ENCODE measurements around the gene ZCRB1.

ZCRB1 gene

DNA sequence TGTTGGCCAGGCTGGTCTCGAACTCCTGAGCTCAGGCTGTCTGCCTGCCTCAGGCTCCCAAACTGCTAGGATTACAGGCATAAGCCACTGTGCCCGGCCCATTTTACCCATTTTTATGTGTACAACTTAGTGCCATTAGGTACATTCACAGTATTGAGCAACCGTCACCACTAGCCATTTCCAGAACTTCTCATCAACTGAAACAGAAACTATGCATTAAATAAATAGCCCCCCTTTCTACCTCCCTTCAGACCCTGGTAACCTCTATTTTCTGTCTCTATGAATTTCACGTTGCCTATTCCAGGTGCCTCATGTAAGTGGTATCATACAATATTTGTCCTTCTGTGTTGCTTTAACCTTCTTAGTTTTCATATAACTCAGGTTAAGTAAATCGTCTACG, 15.9 kb downstream of the ZCRB1 start:
- Mint-ChIP-seq H3K27me3 (ENCODE audit: low read depth) (no peaks in the 10 kb centered on the region), H3K4me3 (no peak overlapping the region), H3K9me3 (no peaks in the 10 kb centered on the region), H3K36me3 (ENCODE audit: low read depth) (peaks cover 12% of the 10 kb centered on the region), H3K27ac (no peak overlapping the region), H3K4me1 (ENCODE audit: low read depth) (no peaks in the 10 kb centered on the region)
- no peak for DNase-seq (ENCODE audit: low spot score)

DNA sequence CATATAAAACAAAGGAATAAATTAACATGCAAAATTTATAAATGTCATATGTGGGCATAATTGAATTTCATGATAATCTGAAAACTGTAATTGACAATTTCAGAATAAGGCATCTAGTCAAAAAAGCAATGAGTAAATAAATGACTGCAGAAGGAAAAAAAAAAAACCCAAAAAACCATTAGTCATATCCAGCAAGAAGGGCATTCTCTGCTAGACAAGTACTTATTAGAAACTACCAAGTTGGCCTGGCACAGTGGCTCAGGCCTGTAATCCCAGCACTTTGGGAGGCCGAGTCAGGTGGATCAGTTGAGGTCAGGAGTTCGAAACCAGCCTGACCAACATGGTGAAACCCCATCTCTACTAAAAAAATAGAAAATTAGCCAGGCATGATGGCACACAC, 17.5 kb downstream of the ZCRB1 start:
- no peak overlapping the region for H3K27ac Mint-ChIP-seq
- H3K27me3 Mint-ChIP-seq (ENCODE audit: low read depth) = no peaks in the 10 kb centered on the region
- H3K4me1 Mint-ChIP-seq (ENCODE audit: low read depth) = no peaks in the 10 kb centered on the region
- H3K36me3 Mint-ChIP-seq (ENCODE audit: low read depth) = peaks cover 8% of the 10 kb centered on the region
- H3K9me3 Mint-ChIP-seq = no peaks in the 10 kb centered on the region
- DNase-seq (ENCODE audit: low spot score) = no peak
- H3K4me3 Mint-ChIP-seq = no peak overlapping the region

DNA sequence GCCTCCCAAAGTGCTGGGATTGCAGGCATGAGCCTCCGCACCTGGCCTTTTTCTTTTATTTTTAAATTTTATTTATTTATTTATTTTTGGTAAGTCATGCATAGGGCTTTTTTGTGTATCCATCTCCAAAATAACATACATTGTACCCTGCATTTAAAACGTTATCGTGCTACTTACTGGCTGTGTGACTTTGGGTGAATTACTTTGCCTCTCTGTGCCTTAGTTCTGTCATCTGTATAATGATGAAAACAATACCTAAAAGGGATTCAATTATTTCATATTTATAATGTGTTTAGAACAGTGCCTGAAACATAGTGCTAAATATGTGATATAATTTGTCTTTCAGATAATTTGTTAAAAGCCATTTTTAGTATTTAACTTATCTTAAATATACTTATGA, 19.6 kb downstream of the ZCRB1 start:
- Mint-ChIP-seq H3K4me1 (ENCODE audit: low read depth) (no peaks in the 10 kb centered on the region), H3K9me3 (no peaks in the 10 kb centered on the region), H3K4me3 (no peak overlapping the region), H3K36me3 (ENCODE audit: low read depth) (peaks cover 2% of the 10 kb centered on the region), H3K27me3 (ENCODE audit: low read depth) (no peaks in the 10 kb centered on the region), H3K27ac (no peak overlapping the region)
- DNase-seq (ENCODE audit: low spot score) = no peak

DNA sequence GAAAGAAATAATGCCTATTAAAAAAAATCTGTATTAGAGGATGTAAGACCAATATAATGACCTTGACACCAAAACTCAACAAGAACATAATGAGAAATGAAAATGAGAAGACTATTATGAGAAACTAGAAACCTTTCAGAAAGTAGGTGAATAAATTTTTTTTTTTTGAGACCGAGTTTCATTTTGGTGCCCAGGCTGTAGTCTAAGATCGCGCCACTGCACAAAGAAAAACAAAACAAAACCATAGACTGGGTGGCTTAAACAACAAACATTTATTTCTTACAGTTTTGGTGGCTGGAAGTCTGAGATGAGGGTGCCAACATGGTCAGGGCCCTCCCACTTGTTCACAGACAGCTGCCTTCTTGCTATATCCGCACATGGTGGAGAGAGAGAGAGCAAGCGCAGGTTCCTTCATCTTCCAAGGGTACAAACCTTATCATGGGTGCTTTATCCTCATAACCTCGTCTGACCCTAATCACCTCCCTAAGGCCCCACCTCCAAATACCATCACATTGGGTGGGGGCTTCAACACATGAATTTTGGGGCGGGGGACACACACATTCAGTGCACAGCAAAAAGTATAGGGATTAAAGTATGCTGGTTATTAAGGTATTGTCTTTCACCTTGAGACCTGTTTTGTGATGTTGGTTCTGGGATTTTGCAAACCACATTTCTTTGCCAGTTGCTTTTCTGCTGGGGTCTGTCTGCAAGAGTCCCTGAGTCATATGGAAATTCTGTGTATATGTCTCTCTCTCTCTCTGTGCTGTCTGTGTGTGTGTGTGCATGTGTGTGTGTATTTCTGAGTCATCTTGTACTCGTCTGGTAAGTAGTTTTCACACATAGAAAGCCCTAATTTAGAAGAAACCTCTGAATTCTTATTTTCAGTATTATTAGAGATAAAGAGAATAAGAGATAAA, 26.2 kb downstream of the ZCRB1 start:
- peak overlapping the region; percentile 19 for H3K4me3 Mint-ChIP-seq
- no peaks in the 10 kb centered on the region for H3K36me3 Mint-ChIP-seq (ENCODE audit: low read depth)
- peaks cover 8% of the 10 kb centered on the region for H3K4me1 Mint-ChIP-seq (ENCODE audit: low read depth)
- H3K27ac Mint-ChIP-seq = peak overlapping the region; percentile 15
- DNase-seq (ENCODE audit: low spot score) = peak; percentile 77
- no peaks in the 10 kb centered on the region for H3K9me3 Mint-ChIP-seq
- no peaks in the 10 kb centered on the region for H3K27me3 Mint-ChIP-seq (ENCODE audit: low read depth)

DNA sequence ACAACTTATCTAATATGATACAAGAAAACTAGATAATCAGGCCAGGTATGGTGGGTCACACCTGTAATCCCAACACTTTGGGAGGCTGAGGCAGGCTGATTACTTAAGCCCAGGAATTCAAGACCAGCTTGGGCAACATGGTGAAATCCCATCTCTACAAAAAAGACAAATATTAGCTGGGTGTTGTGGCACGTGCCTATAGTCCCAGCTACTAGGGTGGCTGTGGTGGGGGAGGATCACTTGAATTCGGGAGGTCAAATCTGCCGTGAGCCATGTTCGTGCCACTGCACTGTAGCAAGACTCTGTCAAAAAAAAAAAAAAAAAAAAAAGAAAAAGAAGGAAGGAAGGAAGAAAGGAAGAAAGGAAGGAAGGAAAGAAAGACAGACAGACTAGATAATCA, 27.0 kb downstream of the ZCRB1 start:
- H3K4me1 Mint-ChIP-seq (ENCODE audit: low read depth) = peaks cover 8% of the 10 kb centered on the region
- H3K36me3 Mint-ChIP-seq (ENCODE audit: low read depth) = no peaks in the 10 kb centered on the region
- no peaks in the 10 kb centered on the region for H3K9me3 Mint-ChIP-seq
- H3K4me3 Mint-ChIP-seq = no peak overlapping the region
- H3K27ac Mint-ChIP-seq = no peak overlapping the region
- no peak for DNase-seq (ENCODE audit: low spot score)
- no peaks in the 10 kb centered on the region for H3K27me3 Mint-ChIP-seq (ENCODE audit: low read depth)

DNA sequence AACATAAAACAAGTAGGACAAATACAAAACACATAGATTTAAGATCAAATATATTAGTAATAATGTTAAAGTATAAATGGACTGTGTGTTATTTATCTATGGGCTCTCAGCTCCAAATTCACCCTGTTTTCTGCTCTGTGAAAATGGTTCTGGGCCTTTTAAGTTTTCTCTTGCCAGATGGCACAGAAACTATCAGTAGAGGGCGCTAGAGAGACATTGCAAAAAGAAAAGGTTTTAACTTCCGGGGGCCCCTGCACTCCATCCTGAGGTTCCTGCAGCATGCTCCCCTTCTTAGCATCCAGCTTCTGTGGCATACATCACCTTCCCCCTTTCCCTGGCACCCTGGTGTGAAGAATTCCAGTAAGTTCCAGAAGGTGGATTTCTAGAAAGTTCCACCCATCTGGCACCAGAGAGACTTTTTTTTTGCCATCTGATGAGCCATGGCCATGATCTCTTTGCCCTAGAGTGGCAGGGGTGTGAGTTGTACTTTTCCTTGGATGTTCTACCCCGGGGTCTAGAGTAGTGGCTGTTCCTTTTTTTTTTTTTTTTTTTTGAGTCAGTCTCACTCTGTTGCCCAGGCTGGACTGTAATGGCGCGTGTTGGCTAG, 29.3 kb downstream of the ZCRB1 start:
- Mint-ChIP-seq H3K27ac (no peak overlapping the region), H3K9me3 (no peaks in the 10 kb centered on the region), H3K4me1 (ENCODE audit: low read depth) (peaks cover 8% of the 10 kb centered on the region), H3K27me3 (ENCODE audit: low read depth) (peaks cover under 1% of the 10 kb centered on the region), H3K36me3 (ENCODE audit: low read depth) (no peaks in the 10 kb centered on the region), H3K4me3 (no peak overlapping the region)
- no peak for DNase-seq (ENCODE audit: low spot score)

DNA sequence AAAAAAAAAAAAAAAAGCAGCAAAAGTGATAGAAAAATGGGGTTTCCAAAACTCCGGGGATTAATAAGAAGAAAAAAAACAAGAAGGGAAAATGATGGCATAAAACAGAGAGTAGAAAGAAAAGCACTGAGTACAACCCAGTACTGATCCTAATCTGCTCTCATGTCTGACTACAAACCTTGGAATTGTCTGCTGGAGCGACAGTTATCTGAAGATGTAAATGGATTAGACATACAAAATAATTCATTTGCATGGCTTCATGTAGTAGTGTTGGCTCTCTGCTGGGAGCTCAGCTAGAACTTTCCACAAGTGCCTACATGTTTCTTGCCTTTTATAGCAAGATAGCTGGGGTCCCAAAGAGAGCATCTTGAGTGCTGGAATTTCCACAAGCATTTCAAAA, 34.2 kb downstream of the ZCRB1 start:
- Mint-ChIP-seq H3K4me1 (ENCODE audit: low read depth) (no peaks in the 10 kb centered on the region), H3K9me3 (no peaks in the 10 kb centered on the region), H3K27ac (no peak overlapping the region), H3K36me3 (ENCODE audit: low read depth) (no peaks in the 10 kb centered on the region), H3K4me3 (no peak overlapping the region), H3K27me3 (ENCODE audit: low read depth) (peaks cover 8% of the 10 kb centered on the region)
- DNase-seq (ENCODE audit: low spot score) = no peak

DNA sequence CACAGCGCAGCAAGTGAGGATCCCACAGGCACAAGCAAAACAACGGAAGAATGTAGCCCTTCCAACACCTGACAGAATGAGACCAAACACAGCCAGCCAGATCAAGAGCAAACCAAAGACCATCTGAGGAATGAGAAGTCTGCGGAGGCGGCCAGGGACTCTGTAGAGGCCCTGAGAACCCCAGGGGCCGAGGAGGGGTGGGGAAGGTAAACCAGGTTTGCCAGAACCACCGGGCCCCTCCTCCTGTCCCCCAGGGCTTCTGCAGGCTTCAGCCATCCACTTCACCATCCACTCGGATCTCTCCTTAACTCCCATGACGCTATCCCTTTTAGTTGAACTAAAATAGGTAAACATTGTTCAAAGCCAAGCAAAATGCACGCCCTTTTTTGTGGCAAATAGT, 37.4 kb downstream of the ZCRB1 start:
- H3K27me3 Mint-ChIP-seq (ENCODE audit: low read depth) = peaks cover 8% of the 10 kb centered on the region
- no peak overlapping the region for H3K4me3 Mint-ChIP-seq
- no peak for DNase-seq (ENCODE audit: low spot score)
- H3K4me1 Mint-ChIP-seq (ENCODE audit: low read depth) = peaks cover 2% of the 10 kb centered on the region
- no peaks in the 10 kb centered on the region for H3K9me3 Mint-ChIP-seq
- H3K36me3 Mint-ChIP-seq (ENCODE audit: low read depth) = no peaks in the 10 kb centered on the region
- H3K27ac Mint-ChIP-seq = no peak overlapping the region

DNA sequence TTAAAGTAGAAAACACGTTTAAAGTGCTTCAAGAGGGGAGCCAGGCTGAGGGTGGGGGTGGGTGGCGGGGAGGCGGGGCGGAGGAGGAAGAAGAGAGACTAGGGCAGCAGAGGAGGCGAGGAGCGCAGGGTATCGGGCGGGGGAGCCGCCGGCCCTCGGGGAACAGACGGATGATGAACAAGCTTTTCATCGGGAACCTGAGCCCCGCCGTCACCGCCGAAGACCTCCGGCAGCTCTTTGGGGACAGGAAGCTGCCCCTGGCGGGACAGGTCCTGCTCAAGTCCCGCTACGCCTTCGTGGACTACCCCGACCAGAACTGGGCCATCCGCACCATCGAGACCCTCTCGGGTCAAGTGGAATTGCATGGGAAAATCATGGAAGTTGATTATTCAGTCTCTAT, 39.2 kb downstream of the ZCRB1 start:
- Mint-ChIP-seq H3K27ac (no peak overlapping the region), H3K4me1 (ENCODE audit: low read depth) (peaks cover 2% of the 10 kb centered on the region), H3K4me3 (no peak overlapping the region), H3K9me3 (no peaks in the 10 kb centered on the region), H3K27me3 (ENCODE audit: low read depth) (peaks cover 14% of the 10 kb centered on the region), H3K36me3 (ENCODE audit: low read depth) (no peaks in the 10 kb centered on the region)
- no peak for DNase-seq (ENCODE audit: low spot score)

DNA sequence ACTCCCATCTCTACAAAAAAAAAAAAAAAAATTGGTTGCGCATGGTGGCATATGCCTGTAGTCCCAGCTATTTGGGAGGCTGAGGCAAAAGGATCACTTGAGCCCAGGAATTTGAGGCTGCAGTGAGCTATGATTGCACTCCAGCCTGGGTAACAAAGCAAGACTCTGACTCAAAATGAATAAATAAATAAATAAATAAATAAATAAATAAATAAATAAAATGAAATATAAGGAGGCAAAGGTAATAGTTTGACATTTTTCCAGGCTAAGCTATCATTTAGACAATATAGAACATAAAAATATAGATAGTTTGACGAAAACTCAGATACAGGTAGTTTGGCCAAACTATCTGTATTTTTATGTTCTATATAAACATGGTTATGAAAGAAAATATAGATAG, 40.5 kb downstream of the ZCRB1 start:
- peaks cover 11% of the 10 kb centered on the region for H3K27me3 Mint-ChIP-seq (ENCODE audit: low read depth)
- H3K4me1 Mint-ChIP-seq (ENCODE audit: low read depth) = peaks cover 2% of the 10 kb centered on the region
- H3K27ac Mint-ChIP-seq = no peak overlapping the region
- DNase-seq (ENCODE audit: low spot score) = no peak
- H3K9me3 Mint-ChIP-seq = no peaks in the 10 kb centered on the region
- H3K4me3 Mint-ChIP-seq = no peak overlapping the region
- no peaks in the 10 kb centered on the region for H3K36me3 Mint-ChIP-seq (ENCODE audit: low read depth)

DNA sequence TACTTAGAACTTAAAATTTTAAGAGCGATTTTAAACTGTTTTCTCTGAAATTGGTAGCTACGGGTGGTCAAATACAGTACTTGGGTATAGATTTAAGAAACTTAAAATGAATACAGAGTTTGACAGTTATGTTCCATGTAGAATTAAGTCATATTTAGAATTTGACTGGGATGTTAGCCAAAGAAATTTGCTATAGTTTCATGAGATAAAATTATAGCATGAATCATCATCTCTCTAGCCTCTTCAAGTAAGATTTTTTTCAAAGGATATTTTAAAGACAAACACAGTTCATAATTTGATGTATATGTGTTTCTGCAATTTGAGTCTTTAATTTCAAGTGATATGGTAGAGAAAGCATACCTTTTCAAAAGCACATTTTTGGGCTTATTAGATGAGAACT, 41.0 kb downstream of the ZCRB1 start:
- Mint-ChIP-seq H3K4me1 (ENCODE audit: low read depth) (peaks cover 2% of the 10 kb centered on the region), H3K9me3 (no peaks in the 10 kb centered on the region), H3K27me3 (ENCODE audit: low read depth) (peaks cover 10% of the 10 kb centered on the region), H3K4me3 (no peak overlapping the region), H3K27ac (no peak overlapping the region), H3K36me3 (ENCODE audit: low read depth) (no peaks in the 10 kb centered on the region)
- no peak for DNase-seq (ENCODE audit: low spot score)

DNA sequence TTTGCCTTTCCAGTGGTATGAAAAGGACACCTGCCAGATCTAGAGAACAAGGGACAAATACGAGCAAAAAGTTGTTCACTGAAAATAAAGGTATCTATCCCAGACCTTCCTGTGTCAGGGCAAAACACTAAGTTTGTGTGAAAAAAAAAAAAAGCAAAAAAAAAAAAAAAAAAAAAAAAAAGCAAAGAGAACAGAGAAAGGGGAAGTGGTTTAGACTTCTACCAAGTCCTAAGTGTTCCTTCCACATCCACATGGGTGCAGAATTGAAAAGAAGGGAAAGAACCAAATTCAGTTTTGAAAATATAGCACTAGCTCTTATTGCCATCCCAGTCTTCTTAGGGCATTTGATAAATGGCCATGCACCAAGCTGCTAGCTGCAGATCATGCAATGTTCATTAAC, 41.7 kb downstream of the ZCRB1 start:
- peaks cover 2% of the 10 kb centered on the region for H3K4me1 Mint-ChIP-seq (ENCODE audit: low read depth)
- no peak overlapping the region for H3K4me3 Mint-ChIP-seq
- no peak overlapping the region for H3K27ac Mint-ChIP-seq
- peaks cover 9% of the 10 kb centered on the region for H3K27me3 Mint-ChIP-seq (ENCODE audit: low read depth)
- H3K36me3 Mint-ChIP-seq (ENCODE audit: low read depth) = no peaks in the 10 kb centered on the region
- H3K9me3 Mint-ChIP-seq = no peaks in the 10 kb centered on the region
- DNase-seq (ENCODE audit: low spot score) = no peak

DNA sequence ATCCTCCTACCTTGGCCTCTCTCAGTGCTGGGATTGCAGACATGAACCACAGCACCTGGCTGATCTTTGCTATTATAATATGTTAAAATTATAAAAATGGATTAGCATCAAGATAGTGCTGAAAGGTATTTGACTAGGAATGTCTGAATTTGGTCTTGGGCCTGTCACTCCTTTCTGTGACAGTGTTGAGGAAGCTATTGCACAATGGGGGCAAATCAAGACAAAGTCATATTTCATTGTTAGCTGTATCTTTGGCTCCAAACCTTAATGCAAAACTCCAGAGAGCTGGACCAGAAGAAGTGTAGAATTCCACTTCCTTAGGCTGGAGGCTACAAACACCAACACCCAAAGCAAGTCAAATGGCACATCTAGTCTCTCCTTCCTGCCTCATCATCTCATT, 42.2 kb downstream of the ZCRB1 start:
- Mint-ChIP-seq H3K27ac (no peak overlapping the region), H3K9me3 (no peaks in the 10 kb centered on the region), H3K4me1 (ENCODE audit: low read depth) (peaks cover 2% of the 10 kb centered on the region), H3K27me3 (ENCODE audit: low read depth) (peaks cover 9% of the 10 kb centered on the region), H3K36me3 (ENCODE audit: low read depth) (no peaks in the 10 kb centered on the region), H3K4me3 (no peak overlapping the region)
- no peak for DNase-seq (ENCODE audit: low spot score)

DNA sequence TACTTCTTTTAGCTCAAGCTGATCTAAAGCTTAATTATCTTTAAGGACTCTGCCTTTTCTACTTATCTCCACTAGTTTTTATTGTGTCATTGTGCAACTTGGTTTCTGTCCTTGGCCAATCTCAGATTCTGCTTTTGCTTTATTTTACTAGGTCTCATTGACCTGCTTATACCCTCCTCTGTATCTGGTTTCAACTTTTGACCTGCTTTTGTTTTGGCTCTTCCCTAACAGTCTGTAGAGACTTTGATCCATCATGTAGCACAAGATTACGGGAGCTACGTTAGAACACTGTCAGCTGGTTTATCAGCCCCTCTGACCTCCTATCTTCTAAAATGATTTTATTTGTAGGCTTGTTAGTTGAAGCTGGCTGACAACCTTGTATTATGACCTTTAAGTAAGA, 43.6 kb downstream of the ZCRB1 start:
- peaks cover 2% of the 10 kb centered on the region for H3K4me1 Mint-ChIP-seq (ENCODE audit: low read depth)
- H3K27me3 Mint-ChIP-seq (ENCODE audit: low read depth) = peaks cover 7% of the 10 kb centered on the region
- no peaks in the 10 kb centered on the region for H3K9me3 Mint-ChIP-seq
- no peaks in the 10 kb centered on the region for H3K36me3 Mint-ChIP-seq (ENCODE audit: low read depth)
- H3K4me3 Mint-ChIP-seq = no peak overlapping the region
- no peak for DNase-seq (ENCODE audit: low spot score)
- H3K27ac Mint-ChIP-seq = no peak overlapping the region
